ENCODE results near the gene ACTR1B.
A peak's percentile ranks its signal among the peaks of the same experiment; 100 is the strongest.

ACTR1B gene

DNA sequence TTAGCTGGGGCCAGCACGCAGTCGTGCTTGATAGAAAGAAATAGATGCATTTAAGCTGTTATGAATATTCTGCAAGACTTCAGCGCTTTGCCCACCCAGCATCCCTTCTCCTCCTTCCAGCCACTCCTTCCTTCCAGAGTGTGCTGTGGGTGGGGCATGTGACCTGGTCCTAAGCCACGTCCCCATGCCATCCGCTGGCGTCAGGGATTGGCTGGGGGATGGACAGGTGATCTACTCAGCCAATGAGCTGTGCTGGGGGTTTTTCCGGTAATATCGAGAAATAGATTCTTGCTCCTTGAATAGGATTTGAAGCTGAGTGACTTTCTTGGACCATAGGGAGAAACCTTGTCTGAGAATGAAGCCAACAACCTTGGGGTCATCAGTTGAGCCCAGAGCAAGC is 44.8 kb upstream of the ACTR1B start:
- 94% methylated on average over 6 of the region's 8 CpGs for WGBS

DNA sequence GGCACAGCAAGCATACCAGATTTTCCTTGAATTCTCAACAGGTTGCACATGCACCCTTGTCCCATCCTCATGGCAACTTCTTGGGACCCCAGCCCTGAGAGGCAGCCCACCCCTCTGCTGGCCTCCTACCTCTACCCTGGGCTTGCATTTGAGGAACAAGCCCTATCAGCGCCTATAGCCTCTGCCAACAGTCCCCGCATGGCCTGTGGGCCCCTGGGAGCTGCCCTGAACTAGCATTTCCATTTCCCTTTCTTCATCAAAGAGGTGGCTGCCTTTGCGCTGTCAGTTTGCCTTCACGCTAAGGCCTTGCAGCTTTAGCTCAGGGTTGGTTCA is 44.2 kb upstream of the ACTR1B start:
- Histone ChIP-seq H3K4me3 (ENCODE audit: insufficient read depth in 1 of 2, low read depth in 1 of 2, low read length in 2 of 2) (no peak overlapping the region), H4K91ac (ENCODE audit: low read length) (no peak overlapping the region), H2BK12ac (ENCODE audit: low read length in 2 of 2) (no peak overlapping the region), H3K9me3 (ENCODE audit: control insufficient read depth, low read length) (no peaks in the 10 kb centered on the region), H3K14ac (ENCODE audit: low read length in 2 of 2) (no peak overlapping the region), H3K4ac (ENCODE audit: low read depth in 1 of 2, low read length in 2 of 2) (no peak overlapping the region), H3K4me1 (ENCODE audit: control insufficient read depth, insufficient read depth, low read depth, low read length) (peaks cover 1% of the 10 kb centered on the region), H2BK120ac (ENCODE audit: low read depth, low read length) (no peak overlapping the region), H3K79me1 (replicated peaks; ENCODE audit: low read length, poor library complexity, severe bottlenecking) (no peaks in the 10 kb centered on the region), H3K36me3 (ENCODE audit: control insufficient read depth in 1 of 2, insufficient read depth in 2 of 2, low read depth in 1 of 2, low read length in 2 of 2) (no peaks in the 10 kb centered on the region), H2BK15ac (ENCODE audit: low read depth, poor library complexity, severe bottlenecking) (no peak overlapping the region), H2AFZ (ENCODE audit: low read depth, low read length) (no peak overlapping the region), H3K9ac (ENCODE audit: low read length) (no peak overlapping the region), H2AK5ac (ENCODE audit: low read length, severe bottlenecking) (no peak overlapping the region), H3K4me2 (ENCODE audit: low read length, poor library complexity, severe bottlenecking) (no peak overlapping the region), H3K27ac (ENCODE audit: low read length, poor library complexity, severe bottlenecking) (no peak overlapping the region), H3K23ac (ENCODE audit: low read length in 2 of 2) (no peak overlapping the region), H3K18ac (ENCODE audit: low read depth in 1 of 2, low read length in 2 of 2) (no peak overlapping the region), H3K27me3 (ENCODE audit: control insufficient read depth in 1 of 2, insufficient read depth in 1 of 2, low read length in 2 of 2) (peaks cover 28 to 33% of the 10 kb centered on the region in 2 experiments), H2BK5ac (ENCODE audit: low read depth, low read length, poor library complexity, severe bottlenecking) (no peak overlapping the region), H4K8ac (ENCODE audit: low read length) (no peak overlapping the region)
- no peak for DNase-seq
- WGBS: 97% methylated on average over 4 of the region's 4 CpGs

More for the DNA sequence above, 44.8 kb upstream of the ACTR1B start:
- Histone ChIP-seq H2AK5ac (ENCODE audit: low read length, severe bottlenecking) (no peak overlapping the region), H2BK15ac (ENCODE audit: low read depth, poor library complexity, severe bottlenecking) (peak overlapping the region; percentile 26), H4K8ac (ENCODE audit: low read length) (no peak overlapping the region), H3K4me1 (ENCODE audit: control insufficient read depth, insufficient read depth, low read depth, low read length) (peaks cover 3% of the 10 kb centered on the region), H2BK12ac (ENCODE audit: low read length in 2 of 2) (no peak overlapping the region), H3K23ac (ENCODE audit: low read length in 2 of 2) (no peak overlapping the region), H2BK120ac (ENCODE audit: low read depth, low read length) (no peak overlapping the region), H3K9ac (ENCODE audit: low read length) (no peak overlapping the region), H3K18ac (ENCODE audit: low read depth in 1 of 2, low read length in 2 of 2) (no peak overlapping the region), H4K91ac (ENCODE audit: low read length) (no peak overlapping the region), H3K14ac (ENCODE audit: low read length in 2 of 2) (no peak overlapping the region), H2BK5ac (ENCODE audit: low read depth, low read length, poor library complexity, severe bottlenecking) (no peak overlapping the region), H3K4ac (ENCODE audit: low read depth in 1 of 2, low read length in 2 of 2) (no peak overlapping the region), H3K79me1 (replicated peaks; ENCODE audit: low read length, poor library complexity, severe bottlenecking) (no peaks in the 10 kb centered on the region), H3K27me3 (ENCODE audit: control insufficient read depth in 1 of 2, insufficient read depth in 1 of 2, low read length in 2 of 2) (peaks cover 28 to 33% of the 10 kb centered on the region in 2 experiments), H3K27ac (ENCODE audit: low read length, poor library complexity, severe bottlenecking) (no peak overlapping the region), H3K36me3 (ENCODE audit: control insufficient read depth in 1 of 2, insufficient read depth in 2 of 2, low read depth in 1 of 2, low read length in 2 of 2) (no peaks in the 10 kb centered on the region), H3K4me3 (ENCODE audit: insufficient read depth in 1 of 2, low read depth in 1 of 2, low read length in 2 of 2) (no peak overlapping the region), H3K4me2 (ENCODE audit: low read length, poor library complexity, severe bottlenecking) (no peak overlapping the region), H3K9me3 (ENCODE audit: control insufficient read depth, low read length) (no peaks in the 10 kb centered on the region), H2AFZ (ENCODE audit: low read depth, low read length) (no peak overlapping the region)
- DNase-seq: no peak

DNA sequence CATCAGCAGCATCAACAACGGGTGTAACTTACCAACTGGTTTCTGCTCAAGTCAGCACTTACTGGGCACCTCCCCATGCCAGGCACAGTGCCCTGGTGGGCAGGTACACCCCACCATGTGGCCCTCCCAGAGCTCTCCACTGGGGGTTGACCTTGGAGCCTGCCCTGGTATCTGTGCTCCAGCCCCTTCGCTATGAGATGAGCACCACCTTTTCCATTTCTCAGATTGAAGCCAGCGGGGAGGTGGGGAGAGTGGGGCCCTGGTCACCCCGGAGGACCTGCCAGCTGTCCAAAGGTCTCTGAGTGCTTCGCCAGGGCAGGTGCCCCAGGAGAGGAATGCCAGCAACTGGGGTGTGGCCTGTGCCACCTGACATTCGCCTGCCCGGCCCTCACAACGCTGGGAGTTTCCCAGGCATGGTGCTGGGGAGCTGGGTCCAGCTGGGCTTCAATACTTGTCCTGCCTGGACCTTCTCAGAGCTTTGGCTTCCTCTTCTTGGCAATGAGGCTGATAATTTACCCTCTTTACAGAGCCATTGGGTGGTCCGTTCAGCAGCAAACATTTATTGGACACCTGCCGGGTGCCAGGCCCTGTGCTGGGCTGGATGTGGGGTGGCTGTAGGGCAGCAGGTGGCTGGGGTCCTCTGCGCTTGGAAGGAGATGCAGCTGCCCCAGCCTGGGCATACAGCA is 43.7 kb upstream of the ACTR1B start:
- peak overlapping the region in 1 of 2 experiments; percentile 28 for H3K14ac ChIP-seq (ENCODE audit: low read length in 2 of 2)
- no peak overlapping the region for H3K27ac ChIP-seq (ENCODE audit: low read length, poor library complexity, severe bottlenecking)
- H3K27me3 ChIP-seq (ENCODE audit: control insufficient read depth in 1 of 2, insufficient read depth in 1 of 2, low read length in 2 of 2): peaks cover 28 to 33% of the 10 kb centered on the region in 2 experiments
- H3K18ac ChIP-seq (ENCODE audit: low read depth in 1 of 2, low read length in 2 of 2): no peak overlapping the region
- no peaks in the 10 kb centered on the region for H3K36me3 ChIP-seq (ENCODE audit: control insufficient read depth in 1 of 2, insufficient read depth in 2 of 2, low read depth in 1 of 2, low read length in 2 of 2)
- no peak overlapping the region for H3K4me3 ChIP-seq (ENCODE audit: insufficient read depth in 1 of 2, low read depth in 1 of 2, low read length in 2 of 2)
- WGBS: 91% methylated on average over 11 of the region's 11 CpGs
- H2AFZ ChIP-seq (ENCODE audit: low read depth, low read length): no peak overlapping the region
- no peak overlapping the region for H2BK5ac ChIP-seq (ENCODE audit: low read depth, low read length, poor library complexity, severe bottlenecking)
- H3K23ac ChIP-seq (ENCODE audit: low read length in 2 of 2): no peak overlapping the region
- peaks cover 1% of the 10 kb centered on the region for H3K4me1 ChIP-seq (ENCODE audit: control insufficient read depth, insufficient read depth, low read depth, low read length)
- no peak overlapping the region for H4K91ac ChIP-seq (ENCODE audit: low read length)
- no peak overlapping the region for H3K9ac ChIP-seq (ENCODE audit: low read length)
- H2BK12ac ChIP-seq (ENCODE audit: low read length in 2 of 2): no peak overlapping the region
- no peak overlapping the region for H2BK15ac ChIP-seq (ENCODE audit: low read depth, poor library complexity, severe bottlenecking)
- H3K79me1 ChIP-seq (replicated peaks; ENCODE audit: low read length, poor library complexity, severe bottlenecking): no peaks in the 10 kb centered on the region
- peak overlapping the region; percentile 19 for H4K8ac ChIP-seq (ENCODE audit: low read length)
- H2BK120ac ChIP-seq (ENCODE audit: low read depth, low read length): no peak overlapping the region
- no peak for DNase-seq
- H3K4me2 ChIP-seq (ENCODE audit: low read length, poor library complexity, severe bottlenecking): no peak overlapping the region
- H3K9me3 ChIP-seq (ENCODE audit: control insufficient read depth, low read length): no peaks in the 10 kb centered on the region
- no peak overlapping the region for H3K4ac ChIP-seq (ENCODE audit: low read depth in 1 of 2, low read length in 2 of 2)
- no peak overlapping the region for H2AK5ac ChIP-seq (ENCODE audit: low read length, severe bottlenecking)

DNA sequence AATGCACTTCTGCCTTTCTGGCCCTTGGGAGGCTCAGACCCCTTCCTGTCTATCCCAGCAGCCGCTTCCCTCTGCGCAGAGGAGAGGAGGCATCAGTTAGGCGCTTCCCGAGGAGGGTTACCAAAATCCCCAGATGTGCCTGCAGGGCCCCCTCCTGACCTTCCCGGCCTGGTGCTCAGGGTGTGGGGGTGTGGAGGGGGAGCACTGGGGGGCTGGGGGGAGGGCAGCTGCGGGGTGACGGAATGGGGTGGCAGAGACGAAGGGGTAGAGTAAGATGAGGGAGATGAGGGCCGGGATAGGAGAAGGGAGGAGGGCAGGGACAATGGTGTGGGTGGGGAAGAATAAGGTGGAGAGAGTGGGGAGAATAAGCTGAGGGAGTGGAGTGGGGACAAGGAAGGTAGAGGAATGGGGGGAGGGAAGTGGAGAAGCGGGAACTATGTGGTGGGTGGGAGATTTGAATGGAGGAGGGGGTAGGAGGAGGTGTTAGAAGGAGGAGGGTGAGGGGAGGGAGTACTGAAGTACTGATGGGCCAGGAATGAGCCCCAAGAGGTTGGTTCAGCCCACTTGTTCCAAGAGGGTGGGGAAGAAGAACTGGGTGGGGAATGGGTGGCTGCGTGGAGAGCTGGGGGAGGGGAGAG is 43.0 kb upstream of the ACTR1B start:
- Histone ChIP-seq H2AFZ (ENCODE audit: low read depth, low read length) (no peak overlapping the region), H3K18ac (ENCODE audit: low read depth in 1 of 2, low read length in 2 of 2) (no peak overlapping the region), H3K9me3 (ENCODE audit: control insufficient read depth, low read length) (no peaks in the 10 kb centered on the region), H3K4me3 (ENCODE audit: insufficient read depth in 1 of 2, low read depth in 1 of 2, low read length in 2 of 2) (no peak overlapping the region), H3K36me3 (ENCODE audit: control insufficient read depth in 1 of 2, insufficient read depth in 2 of 2, low read depth in 1 of 2, low read length in 2 of 2) (no peaks in the 10 kb centered on the region), H3K27ac (ENCODE audit: low read length, poor library complexity, severe bottlenecking) (no peak overlapping the region), H4K91ac (ENCODE audit: low read length) (no peak overlapping the region), H3K4ac (ENCODE audit: low read depth in 1 of 2, low read length in 2 of 2) (no peak overlapping the region), H2BK15ac (ENCODE audit: low read depth, poor library complexity, severe bottlenecking) (no peak overlapping the region), H3K27me3 (ENCODE audit: control insufficient read depth in 1 of 2, insufficient read depth in 1 of 2, low read length in 2 of 2) (peaks cover 28 to 32% of the 10 kb centered on the region in 2 experiments), H3K23ac (ENCODE audit: low read length in 2 of 2) (no peak overlapping the region), H4K8ac (ENCODE audit: low read length) (no peak overlapping the region), H2BK5ac (ENCODE audit: low read depth, low read length, poor library complexity, severe bottlenecking) (no peak overlapping the region), H2AK5ac (ENCODE audit: low read length, severe bottlenecking) (no peak overlapping the region), H3K14ac (ENCODE audit: low read length in 2 of 2) (no peak overlapping the region), H3K4me1 (ENCODE audit: control insufficient read depth, insufficient read depth, low read depth, low read length) (peaks cover 3% of the 10 kb centered on the region), H2BK12ac (ENCODE audit: low read length in 2 of 2) (no peak overlapping the region), H3K9ac (ENCODE audit: low read length) (no peak overlapping the region), H3K79me1 (replicated peaks; ENCODE audit: low read length, poor library complexity, severe bottlenecking) (no peaks in the 10 kb centered on the region), H3K4me2 (ENCODE audit: low read length, poor library complexity, severe bottlenecking) (no peak overlapping the region), H2BK120ac (ENCODE audit: low read depth, low read length) (no peak overlapping the region)
- no peak for DNase-seq
- WGBS: 91% methylated on average over 10 of the region's 11 CpGs

All from mesenchymal stem cell (in vitro differentiated cells and primary cell).